GM18873 (cell line): ENCODE data around the gene SYF2.

Experiments
- ATAC-seq: cut with Tn5 transposase; IDR thresholded peaks from one replicate; pipeline ENCODE4 v1.9.1; 2021; ENCODE audit warnings: mild to moderate bottlenecking, moderate library complexity, moderate number of reproducible peaks; ENCODE audit not compliant: unreplicated experiment, low FRiP score

SYF2 gene

DNA sequence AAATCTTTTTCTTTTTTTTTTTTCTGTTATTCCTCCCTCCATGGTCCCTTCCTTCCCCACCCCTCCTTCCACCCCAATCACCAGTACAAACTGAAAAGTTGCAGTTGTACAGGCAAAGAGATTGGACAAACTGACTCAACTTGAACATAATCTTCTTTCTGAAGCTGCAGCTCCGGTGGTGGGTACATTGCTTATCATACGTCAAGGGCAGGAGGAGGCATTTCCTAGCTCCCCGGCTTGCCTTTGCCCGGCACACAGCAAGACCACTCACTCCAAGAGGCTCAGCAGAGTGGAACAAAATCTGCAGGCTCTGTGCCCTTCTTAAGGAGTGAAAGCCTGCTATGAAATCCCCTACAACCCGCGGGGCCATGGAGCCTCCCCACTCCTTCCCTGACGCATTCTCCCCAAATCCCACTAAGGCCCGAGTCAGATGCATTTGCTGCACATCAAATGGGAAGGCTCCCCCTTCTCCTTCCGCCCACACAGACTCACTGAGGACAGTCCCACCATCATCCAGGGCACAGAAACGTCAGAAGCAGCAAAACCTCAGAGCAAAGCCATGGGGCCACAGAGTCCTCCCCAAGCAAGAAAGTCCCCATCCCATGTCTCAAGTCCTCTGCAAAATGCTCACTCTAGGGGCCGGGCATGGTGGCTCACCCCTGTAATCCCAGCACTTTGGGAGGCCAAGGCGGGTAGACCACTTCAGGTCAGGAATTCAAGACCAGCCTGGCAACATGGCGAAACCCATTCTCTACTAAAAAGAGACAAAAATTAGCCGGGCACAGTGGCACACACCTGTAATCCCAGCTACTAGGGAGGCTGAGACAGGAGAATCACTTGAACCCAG lies 45.9 kb downstream of the SYF2 start:
- no peak for ATAC-seq

DNA sequence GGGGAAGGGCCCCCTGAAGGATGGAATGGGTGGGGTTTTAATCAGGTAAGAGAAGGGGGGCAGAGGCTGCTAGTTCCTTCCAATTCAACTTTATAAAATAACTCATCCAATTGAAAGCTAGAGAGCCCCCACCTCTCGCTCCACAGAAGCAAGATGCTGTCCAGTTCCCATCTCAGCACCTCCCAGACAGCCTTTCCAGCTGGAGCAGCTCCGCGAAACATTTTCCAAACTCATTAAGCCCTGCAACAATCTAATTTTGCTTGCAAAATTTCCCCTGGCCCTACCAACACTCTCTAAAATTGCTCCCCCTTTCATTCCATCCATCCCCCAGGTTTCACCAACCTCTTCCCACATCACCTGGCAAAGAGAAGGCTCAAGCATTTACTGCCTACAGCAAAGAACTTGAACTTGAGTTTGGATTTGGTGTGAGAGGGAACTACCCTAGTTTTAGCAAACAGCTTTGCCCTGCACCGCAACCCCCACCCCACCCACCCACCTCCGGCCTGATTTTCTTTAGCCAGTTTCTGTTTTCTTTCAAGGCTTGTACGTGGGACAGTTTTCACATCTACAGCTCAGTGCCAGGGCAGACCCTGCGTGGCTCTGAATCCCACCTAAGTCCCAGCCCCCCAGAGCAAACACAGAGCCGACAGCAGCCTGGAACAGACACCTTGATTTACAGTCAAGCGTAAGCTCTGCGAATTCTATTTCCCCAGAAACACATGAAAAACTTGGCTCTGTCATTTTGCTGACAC lies 46.7 kb downstream of the SYF2 start:
- ATAC-seq: no peak

DNA sequence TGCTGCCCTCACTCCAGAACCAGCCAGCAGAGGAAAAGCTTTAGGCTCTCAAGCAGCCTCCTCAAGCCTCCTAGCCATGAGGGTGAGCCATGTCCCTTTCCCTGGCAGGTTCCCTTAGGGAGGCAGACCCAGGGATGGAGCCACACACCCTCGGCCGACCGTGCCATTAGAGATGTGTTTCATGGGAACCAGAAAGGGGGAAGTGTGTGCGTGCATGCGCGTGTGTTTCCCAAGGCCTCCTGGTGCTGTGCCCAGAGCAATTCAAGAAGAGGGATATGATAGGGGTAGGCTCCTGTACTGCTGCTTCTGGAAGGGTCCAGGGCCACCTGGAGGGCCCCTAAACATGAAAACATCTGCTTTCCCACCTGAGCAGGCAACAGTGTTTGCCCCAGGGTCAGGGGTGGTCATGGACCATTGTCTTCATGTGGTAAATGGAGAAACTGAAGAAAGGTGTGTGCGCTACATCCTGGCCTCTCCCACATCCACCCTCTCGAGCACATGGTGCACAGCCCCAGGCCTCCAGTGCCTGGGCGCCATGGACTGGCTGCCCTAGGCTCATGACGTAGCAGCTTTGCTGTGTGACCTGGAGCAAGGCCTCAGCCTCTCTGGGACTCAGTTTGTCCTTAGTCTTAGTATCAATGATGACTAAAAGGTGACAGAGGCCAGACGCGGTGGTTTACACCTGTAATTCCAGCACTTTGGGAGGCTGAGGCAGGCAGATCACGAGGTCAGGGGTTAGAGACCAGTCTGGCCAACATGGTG lies 48.1 kb downstream of the SYF2 start:
- no peak for ATAC-seq

DNA sequence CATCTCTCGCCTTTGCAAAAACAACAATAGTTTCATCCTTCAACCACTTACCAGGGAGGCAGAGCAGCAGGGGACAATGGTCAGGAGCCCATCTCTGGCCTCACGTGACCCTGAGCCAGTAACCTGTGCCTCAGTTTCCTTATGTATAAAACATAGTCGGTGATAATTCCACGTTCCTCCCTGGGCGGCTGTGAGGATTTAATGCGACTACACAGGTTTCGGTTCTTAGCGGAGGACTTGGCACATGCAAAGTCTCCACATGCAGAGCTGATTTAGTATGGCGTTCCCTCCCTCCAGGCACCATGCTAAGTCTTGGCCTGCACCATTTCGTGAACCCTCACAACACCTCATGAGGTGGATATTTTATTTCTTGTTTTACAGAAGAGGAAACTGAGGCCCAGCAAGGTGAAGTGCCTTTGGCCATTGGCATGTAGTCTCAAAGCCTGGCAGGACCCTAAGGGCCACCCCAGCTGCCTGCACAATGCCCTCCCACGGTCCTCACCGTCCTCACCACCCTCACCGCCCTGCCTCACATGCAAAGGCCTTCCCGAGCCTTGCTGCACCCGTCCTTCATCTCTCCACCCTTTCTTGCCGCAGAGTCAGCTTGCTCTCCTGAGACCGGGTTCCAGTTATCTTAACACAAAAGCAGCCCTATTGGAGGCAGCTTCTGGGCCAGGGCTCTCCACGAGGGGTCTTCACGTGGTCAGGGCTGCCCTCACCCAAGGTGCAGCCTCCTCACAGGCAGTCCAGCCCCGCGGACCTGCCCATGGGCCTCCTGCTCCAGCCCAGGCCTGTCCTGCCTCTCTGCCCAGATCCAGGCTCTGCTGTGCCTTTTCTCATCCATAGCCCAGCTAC lies 48.9 kb downstream of the SYF2 start:
- no peak for ATAC-seq

DNA sequence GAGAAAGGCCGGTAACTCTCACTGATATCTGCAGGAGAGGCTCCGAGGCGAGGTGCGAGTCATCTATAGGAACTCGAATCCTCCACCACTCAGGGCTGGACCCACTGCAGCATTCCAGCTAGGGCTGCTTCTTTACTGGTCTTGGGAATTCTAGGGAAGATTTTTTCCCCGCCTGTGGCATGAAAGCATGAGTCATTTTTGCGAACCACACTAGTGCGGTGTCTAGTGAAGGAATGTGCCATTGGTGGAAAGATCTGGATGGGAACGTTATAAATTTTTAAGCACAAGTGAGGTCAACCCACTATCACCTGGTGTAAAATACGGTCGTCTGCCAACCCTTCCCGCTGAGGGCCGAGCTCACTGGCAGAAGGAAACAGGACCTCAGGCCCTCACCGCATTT lies 49.7 kb downstream of the SYF2 start:
- no peak for ATAC-seq

DNA sequence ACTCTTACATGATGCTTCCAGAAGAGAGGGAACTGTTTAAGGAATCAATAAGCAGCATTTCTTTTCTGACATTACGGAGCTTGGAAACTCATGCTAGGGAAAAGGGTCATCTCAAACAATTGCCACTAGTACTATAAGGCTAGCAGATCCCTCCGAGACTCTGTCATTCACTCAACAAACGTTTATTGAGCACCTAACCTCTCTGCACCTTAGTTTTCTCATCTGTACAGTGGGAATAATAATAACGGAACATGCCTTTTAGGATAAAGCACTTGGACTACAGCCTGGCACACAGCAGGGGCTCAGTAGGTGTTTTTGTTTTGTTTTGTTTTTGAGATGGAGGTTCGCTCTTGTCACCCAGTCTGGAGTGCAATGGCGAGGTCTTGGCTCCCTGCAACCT lies 51.3 kb downstream of the SYF2 start:
- no peak for ATAC-seq

DNA sequence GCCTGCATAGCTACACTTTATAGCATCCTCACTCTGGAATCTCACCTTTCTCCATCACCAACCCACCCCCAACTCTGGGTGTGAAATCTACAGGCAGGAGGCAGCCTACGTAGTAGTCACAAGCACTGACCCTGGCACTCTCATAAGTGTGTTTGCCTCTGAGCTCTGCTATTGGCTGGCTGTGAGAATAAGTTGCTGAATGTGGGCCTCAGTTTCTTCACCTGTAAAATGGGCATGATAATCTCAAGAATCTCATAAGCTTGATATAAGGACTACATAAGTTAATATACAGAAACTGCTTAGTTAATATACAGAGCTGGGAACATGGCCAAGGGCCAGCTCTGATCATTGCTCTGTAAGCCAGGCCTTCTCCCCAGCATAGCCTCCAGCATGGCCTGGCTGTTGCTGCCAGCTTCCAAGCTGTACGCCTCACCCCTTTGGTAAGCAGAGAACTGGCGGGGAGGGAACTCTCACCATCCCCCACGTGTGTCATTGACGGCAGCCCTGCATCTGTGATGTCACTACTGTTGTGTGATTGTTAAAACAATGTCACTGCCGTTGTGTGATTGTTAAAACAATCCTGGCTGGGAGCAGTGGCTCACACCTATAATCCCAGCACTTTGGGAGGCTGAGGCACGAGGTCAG lies 53.3 kb downstream of the SYF2 start:
- no peak for ATAC-seq

DNA sequence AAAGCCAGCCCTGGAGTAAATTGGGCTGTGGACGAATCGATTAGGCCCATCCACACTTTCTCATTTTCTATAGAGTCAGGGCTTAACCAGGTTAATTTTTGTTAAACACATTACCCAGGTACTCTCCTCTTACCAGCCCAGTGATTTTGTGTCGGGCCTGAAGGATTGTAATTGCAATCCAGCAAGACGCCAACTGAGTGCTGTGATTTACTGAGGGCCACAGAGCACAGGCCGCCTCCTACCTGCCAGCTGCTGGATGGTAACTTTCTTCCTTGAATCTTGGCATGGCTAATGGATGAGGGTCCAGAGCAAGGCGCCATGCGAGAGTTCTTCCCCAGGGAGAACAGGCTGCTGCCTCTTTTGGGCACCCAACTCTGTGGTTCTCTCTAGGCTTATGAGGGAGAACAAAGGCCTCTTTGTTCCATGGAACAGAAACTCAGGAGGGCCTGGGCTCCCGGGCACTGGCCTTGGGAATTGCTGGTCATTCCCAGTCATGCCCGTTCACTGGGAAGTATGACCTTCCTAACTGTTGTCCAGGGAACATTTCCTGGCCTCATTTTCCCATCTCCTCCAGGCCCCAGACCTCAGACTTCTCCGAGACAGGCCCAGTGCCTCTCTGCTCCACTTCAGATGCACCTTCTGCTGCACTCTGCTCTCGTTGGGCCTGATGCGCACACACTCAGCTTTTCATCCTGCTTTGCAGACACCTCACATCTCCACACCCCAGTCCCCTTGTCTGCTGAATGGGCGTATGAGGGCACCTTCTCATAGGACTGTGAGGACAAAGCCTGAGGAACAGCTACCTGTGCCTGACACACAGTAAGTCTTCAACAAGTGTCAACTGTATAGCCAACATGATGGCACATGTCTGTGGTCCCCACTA lies 57.3 kb downstream of the SYF2 start:
- ATAC-seq: no peak

DNA sequence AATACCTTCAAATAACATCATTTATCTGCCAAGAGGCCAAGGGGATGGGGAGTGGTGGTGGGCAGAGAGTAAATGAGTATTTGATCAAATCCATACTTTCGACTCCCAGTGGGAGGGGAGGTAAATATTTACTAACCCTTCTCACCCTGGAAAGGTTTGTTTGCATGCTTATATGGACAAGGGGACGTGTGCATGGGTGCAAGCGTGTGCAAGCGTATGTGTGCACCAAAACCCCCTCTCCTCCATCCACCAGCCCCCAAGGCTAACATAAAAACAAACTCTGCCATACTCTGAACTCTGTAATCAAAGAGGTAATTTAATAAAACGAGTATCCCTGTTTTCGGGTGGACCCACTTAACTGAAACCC lies 58.0 kb downstream of the SYF2 start:
- ATAC-seq: no peak

DNA sequence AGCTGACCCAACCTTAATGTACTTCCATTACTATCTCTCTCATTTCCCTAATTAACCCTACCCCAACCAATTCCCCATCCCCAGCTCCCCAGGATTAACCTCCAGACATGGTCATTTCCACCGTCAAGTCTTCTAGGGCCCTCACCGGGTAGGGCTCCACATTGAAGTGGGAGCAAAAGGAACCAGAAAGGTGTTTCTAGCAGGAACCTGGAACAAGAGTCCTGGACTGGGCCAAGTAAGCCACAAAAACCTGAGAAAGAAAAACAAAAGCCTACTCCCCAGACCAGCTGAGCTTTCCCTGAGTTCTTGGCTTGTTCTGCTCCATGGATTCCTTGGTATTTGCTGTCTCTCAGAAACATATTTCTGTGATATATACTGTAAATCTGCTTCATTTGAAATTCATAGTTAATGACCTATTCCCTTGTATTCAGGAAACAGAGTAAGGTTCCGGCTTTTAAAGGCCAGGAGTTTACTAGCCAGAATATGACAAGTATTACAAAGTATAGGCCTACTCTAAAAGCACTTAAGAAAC lies 58.4 kb downstream of the SYF2 start:
- no peak for ATAC-seq
